GM19238 (cell line): ENCODE data around the gene GOLIM4.
"Not testable (repeated sequence)": the region's sequence is repeated elsewhere in the genome, so short reads cannot be mapped to it uniquely, and the experiment has no call there.

Source experiments
- DNase-seq: peaks from one replicate; pipeline ENCODE4 v3.0.0; 2011; ENCODE audit warnings: low spot score; ENCODE audit not compliant: insufficient read length

The GOLIM4 gene

DNA sequence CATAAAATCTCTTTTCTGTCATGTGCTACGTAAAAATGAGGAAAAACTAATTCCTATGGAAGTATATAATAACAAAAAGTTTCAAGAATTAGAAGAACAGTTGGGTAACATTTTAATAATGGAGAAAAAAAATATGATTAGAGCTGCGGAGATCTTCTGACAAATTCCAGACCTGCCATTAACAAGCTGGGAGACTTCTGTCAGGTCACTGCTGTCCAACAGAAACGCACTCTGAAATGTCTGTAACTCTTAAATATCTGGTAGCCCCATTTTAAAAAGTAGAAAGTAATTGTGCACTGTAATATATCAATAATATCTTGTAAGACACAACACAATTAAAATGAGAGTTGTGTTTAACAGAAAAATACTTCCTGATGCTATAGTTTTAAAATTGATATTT, 15.7 kb downstream of the GOLIM4 start:
- no peak for DNase-seq

DNA sequence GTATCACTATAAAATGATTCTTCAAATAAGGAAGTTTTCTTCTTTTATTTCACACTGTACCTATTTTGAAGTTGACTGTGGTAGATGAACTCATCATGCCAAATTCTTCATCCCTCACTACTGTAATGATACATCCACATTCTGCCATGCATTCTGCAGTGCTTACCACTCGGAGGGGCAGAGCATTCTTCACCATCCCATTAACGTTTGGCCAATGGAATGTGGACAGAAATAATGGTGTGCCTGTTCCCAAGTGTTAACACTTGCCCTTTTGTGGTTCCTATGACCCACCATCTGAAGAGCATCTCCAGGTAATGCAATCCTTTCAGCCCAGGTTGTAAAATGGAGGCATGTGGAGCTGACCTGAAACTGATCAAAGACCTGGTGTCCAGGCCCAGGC, 18.6 kb downstream of the GOLIM4 start:
- DNase-seq = no peak

DNA sequence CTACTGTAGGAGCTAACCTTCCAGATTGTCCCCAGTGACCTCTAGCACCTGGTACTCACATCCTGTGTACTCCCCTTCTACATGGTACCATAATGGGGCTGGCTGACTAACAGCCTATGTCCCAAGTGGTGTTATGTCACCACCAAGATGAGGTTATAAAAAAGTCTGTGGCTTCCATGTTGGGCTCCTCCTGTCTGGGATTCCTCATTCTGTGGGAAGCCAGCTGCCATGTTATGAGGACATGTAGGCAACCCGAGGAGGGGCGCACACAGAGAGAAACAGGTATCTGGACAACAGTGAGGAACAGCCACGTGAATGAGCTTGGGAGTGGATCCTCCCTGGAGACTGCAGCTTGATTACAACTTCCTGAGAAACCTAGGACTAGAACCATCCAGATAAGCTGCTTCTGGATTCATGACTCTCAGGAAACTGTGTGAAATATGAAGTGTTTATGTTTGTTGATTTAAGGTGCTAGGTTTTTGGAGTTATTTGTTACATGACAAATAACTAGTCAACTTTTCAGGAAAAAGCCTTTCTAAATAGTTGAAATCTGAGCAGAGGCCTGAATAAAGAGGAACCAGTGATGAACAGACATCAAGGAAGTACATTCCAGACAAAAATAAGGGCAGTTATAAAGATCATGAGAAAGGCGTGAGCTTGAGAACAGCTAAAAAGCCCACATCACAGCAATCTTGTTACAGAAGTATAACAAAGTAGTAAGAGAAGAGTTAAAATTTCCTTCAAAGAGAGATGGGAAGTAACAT, 21.7 kb downstream of the GOLIM4 start:
- no peak for DNase-seq

DNA sequence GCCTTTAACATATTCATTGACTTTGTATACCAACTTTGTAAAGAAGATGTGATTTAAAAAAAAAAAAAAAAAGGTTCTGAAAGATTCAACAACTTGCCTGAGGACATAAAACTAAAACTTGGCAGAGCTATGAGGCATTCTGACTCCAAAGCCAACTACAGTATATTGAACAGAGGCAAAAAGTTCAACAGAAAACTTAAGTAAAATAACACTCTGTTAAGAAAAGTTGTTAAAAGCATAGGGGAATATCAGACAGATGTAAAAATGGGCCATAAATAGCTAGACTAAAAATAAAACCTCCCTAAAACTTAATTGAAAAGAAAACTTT, 23.4 kb downstream of the GOLIM4 start:
- no peak for DNase-seq

DNA sequence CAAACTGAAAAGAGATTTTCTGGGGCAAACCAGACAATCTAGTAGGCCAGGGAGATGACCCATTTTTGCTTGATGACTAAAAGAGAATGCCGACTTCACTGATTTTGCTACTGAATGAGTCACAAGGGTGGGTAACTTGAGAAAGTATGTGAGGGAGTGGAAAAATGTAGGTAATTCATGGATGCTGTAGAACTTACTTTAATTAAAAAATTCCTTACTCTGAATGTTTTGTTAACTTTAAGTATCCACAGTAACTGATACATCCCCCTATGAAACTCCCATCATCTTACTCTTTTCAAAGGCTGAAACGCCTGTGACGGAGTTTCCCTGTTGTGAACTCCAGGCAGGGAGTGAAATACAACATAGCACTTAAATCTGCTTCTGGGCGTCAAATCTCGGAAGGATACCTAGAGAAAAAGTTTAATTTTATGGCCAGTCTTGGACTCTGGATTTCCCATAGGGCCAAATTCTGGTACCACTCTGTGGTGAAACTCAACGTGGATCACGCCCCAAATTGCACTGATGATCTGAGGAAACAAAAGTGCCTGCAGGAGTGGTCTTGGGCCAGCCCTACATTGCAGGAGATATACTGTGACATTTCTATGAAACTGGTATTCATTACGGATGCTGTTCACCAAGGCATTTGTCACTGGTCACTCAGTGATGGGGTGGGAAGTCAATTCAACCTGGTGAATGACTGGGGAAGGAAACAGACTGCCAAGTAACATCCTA, 24.0 kb downstream of the GOLIM4 start:
- no peak for DNase-seq

- no peak for DNase-seq
These were observed 24.8 kb downstream of the GOLIM4 start for GRCh38 chr3:168070919-168071318.

GRCh38 chr3:168068346-168068745, 27.4 kb downstream of the GOLIM4 start:
- no peak for DNase-seq

DNA sequence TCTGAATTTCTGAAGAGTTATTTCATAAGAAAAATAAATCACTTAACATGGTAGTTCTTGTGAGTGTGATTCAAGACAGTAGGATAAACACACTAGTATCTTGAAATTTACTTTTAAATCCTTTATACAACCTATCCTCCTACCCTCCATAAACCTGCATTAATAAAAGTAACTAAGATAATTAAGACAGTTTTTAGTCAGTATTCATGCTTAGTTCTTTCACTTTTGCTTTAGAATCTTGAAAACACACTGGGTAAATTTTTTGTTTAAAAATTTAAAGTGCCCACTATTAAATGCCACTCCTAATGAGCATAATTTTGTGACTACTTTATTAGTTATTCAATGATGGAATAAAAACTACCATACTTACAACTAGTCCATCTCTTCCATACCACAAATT, 28.8 kb downstream of the GOLIM4 start:
- DNase-seq = no peak

- DNase-seq = no peak
These were observed 30.2 kb downstream of the GOLIM4 start for GRCh38 chr3:168065569-168065968.

DNA sequence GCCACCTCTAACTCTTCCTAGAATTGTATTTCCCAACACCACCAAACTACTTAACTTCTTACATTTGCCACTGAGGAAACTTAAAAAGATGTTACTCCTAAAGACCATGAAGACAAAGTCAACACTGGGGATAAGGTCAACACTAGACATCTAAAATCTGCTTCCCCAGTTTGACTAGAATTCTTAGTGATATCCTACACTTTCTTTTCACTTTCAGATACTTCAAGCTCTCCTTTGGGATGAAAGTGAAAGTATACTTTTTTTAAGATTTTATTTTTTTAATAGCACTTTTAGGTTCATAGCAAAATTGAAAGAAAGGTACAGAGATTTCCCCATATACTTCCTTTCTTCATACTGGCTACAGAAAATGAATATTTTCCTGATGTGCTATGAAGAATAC, 32.6 kb downstream of the GOLIM4 start:
- DNase-seq = no peak

- DNase-seq = no peak
These were observed 33.0 kb downstream of the GOLIM4 start for GRCh38 chr3:168062679-168063078.

GRCh38 chr3:168061332-168061996, 34.3 kb downstream of the GOLIM4 start:
- DNase-seq = no peak

GRCh38 chr3:168060317-168060716, 35.4 kb downstream of the GOLIM4 start:
- DNase-seq = no peak

GRCh38 chr3:168058481-168058880, 37.2 kb downstream of the GOLIM4 start:
- no peak for DNase-seq

DNA sequence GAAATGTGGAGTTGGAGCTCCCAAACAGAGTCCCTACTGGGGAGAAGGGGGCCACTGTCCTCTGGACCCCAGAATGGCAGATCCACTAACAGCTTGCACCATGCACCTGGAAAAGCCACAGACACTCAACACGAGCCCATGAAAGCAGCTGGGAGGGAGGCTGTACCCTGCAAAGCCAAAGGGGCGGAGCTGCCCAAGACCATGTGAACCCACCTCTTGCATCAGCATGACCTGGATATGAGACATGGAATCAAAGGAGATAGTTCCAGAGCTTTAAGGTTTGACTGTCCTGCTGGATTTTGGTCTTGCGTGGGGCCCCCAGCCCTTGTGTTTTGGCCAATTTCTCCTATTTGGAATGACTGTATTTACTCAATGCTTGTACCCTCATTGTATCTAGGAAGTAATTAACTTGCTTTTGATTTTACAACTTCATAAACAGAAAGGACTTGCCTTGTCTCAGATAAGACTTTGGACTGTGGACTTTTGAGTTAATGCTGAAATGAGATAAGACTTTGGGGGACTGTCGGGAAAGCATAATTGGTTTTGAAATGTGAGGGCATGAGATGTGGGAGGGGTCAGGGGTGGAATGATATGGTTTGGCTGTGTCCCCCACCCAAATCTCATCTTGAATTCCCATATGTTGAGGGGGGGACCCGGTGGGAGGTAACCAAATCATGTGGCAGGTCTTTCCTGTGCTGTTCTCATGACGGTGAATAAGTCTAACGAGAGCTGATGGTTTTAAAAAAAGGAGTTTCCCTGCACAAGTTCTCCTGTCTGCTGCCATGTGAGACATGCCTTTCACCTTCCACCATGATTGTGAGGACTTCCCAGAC, 39.1 kb downstream of the GOLIM4 start:
- DNase-seq = not testable (repeated sequence)

GRCh38 chr3:168054447-168054846, 41.3 kb downstream of the GOLIM4 start:
- DNase-seq = no peak

DNA sequence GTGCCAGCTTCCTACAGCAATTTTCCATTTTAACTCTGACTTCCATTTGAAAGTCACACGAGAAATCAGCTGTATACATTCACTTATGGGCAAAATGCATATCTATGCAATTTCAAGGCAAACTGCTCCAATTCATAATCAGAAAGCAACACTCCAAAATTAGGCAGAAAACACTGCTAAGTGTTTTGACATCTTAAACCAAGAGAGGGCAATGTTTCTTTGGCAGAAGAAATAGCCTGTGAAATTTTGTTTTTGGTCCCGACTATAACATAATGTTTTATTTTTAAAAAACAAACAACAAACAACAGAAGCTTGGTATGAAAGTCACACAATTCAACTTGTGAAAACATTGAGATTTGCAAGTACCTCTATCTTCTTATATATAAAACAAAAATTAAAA, 42.6 kb downstream of the GOLIM4 start:
- DNase-seq = no peak

- DNase-seq = no peak
These were observed 43.2 kb downstream of the GOLIM4 start for GRCh38 chr3:168052515-168052914.

DNA sequence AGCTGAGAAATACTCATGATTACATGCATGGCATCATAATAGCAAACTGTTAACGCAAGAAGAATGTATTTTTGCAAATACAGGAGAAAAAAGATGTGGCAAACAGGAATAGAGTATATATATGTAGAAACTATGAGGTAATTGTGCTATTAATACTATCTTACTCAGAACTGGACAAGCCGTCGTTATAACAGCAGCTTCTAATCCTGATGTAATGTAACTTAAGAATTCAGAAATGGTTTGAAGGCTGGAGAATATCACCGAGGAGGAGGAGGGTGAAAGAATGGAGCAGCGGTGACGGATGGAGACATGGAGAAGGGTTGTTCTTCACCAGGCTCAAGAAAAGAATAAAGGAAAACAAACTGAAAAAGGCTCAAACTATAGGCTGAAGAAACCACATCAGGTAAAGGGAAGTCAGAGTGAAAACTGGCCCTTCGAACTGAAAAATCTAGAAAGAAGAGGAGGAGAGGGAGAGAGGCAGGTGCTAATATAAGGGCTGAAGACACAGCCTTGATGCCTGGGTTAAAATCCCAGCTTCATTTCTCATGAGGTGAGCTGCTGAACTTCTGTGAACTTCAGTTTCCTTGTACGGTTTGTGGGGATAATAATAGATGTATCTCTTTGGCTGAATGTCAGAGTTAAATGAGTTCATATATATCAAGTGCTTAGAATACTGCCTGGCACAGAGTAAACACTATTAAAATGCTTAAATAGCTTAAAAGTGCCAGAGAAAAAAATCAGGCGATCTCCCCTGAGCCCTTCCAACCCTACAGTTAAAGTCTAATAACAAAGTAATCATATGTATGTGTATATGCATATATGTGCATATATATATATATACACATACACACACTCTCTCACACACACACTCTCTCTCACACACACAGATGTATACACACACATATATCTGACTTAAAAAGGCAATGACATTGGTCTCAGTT, 43.9 kb downstream of the GOLIM4 start:
- no peak for DNase-seq

DNA sequence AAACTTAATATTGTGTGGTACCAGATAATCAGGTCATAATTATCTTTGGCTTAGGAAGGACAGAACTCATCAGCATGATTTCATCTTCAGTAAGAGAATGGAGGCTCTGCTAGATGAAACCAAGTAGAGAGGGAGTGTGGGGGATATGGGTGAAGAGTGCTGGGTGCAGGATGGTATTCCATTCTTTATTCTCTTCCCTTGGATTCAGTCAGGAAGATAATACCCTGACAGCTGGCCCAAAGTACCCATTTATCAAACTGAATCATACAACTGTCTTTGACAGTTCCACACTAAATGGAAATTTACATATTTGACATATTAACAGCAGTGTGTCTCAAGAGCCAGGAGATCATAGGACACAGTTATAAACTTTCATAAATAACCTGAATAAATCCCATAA, 44.7 kb downstream of the GOLIM4 start:
- no peak for DNase-seq
